Astrocyte (in vitro differentiated cells and primary cell): ENCODE measurements around the gene RIMBP2. TPM values are rescaled to one million over a fixed set of nuclear protein-coding genes. Genes with fewer than 3 reads are reported as not detected.

Experiments
- DNase-seq: peaks from one replicate; pipeline ENCODE4 v3.0.0-alpha.2; 2010; ENCODE audit warnings: low read depth
- FAIRE-seq: peaks from 2 replicates; lab custom pipeline; 2011; peaks lifted over from hg19 to GRCh38; lab: Jason Lieb, UNC
- H2AFZ ChIP-seq: 2 replicates; pipeline ENCODE4 v1.6.0; 2012; ENCODE audit warnings: low read depth, low read length, inconsistent platforms
- H3K27ac ChIP-seq: 2 replicates; pipeline ENCODE4 v1.5.1; 2011; ENCODE audit warnings: low read depth, low read length, inconsistent platforms
- H3K27me3 ChIP-seq: 2 replicates; pipeline ENCODE4 v1.6.0; 2011; ENCODE audit warnings: low read length, inconsistent platforms; ENCODE audit not compliant: insufficient read depth
- H3K36me3 ChIP-seq: 2 replicates; pipeline ENCODE4 v1.5.1; 2011; ENCODE audit warnings: low read length, inconsistent platforms; ENCODE audit not compliant: insufficient read depth
- H3K4me1 ChIP-seq: 2 replicates; pipeline ENCODE4 v1.5.1; 2011; ENCODE audit warnings: low read length, inconsistent platforms; ENCODE audit not compliant: insufficient read depth
- H3K4me2 ChIP-seq: 2 replicates; pipeline ENCODE4 v1.6.0; 2012; ENCODE audit warnings: low read length, inconsistent platforms
- H3K4me3 ChIP-seq: 2 replicates; pipeline ENCODE4 v1.5.1; 2011; ENCODE audit warnings: low read depth, mild to moderate bottlenecking, low read length, inconsistent platforms; ENCODE audit not compliant: insufficient read depth
- H3K79me2 ChIP-seq: 2 replicates; pipeline ENCODE4 v1.6.0; 2012; ENCODE audit warnings: mild to moderate bottlenecking, low read length, inconsistent platforms; ENCODE audit not compliant: insufficient read depth
- H3K9ac ChIP-seq: 2 replicates; pipeline ENCODE4 v1.6.0; 2012; ENCODE audit warnings: mild to moderate bottlenecking, low read length, inconsistent platforms
- H3K9me3 ChIP-seq: 2 replicates; pipeline ENCODE4 v1.5.1; 2012; ENCODE audit warnings: low read depth, mild to moderate bottlenecking, low read length, inconsistent platforms; ENCODE audit not compliant: insufficient read depth
- H4K20me1 ChIP-seq: 2 replicates; pipeline ENCODE4 v1.6.0; 2012; ENCODE audit warnings: low read length, inconsistent platforms; ENCODE audit not compliant: insufficient read depth
- H3K27ac Mint-ChIP-seq: one replicate; pipeline ENCODE4 v1.8.0; 2021; ENCODE audit warnings: mild to moderate bottlenecking, mixed read lengths; ENCODE audit not compliant: unreplicated experiment
- H3K27me3 Mint-ChIP-seq: one replicate; pipeline ENCODE4 v1.8.0; 2021; ENCODE audit warnings: low read depth, mixed read lengths; ENCODE audit not compliant: unreplicated experiment
- H3K36me3 Mint-ChIP-seq: one replicate; pipeline ENCODE4 v1.8.0; 2021; ENCODE audit warnings: low read depth, mixed read lengths; ENCODE audit not compliant: unreplicated experiment
- H3K4me1 Mint-ChIP-seq: one replicate; pipeline ENCODE4 v1.8.0; 2021; ENCODE audit warnings: low read depth, mixed read lengths; ENCODE audit not compliant: unreplicated experiment
- H3K4me3 Mint-ChIP-seq: one replicate; pipeline ENCODE4 v1.8.0; 2021; ENCODE audit warnings: mild to moderate bottlenecking, moderate library complexity, mixed read lengths; ENCODE audit not compliant: unreplicated experiment
- H3K9me3 Mint-ChIP-seq: one replicate; pipeline ENCODE4 v1.8.0; 2021; ENCODE audit warnings: mild to moderate bottlenecking, mixed read lengths; ENCODE audit not compliant: unreplicated experiment
- CTCF ChIP-seq: IDR thresholded peaks from 2 replicates; pipeline ENCODE4 v1.5.1; 2011; ENCODE audit warnings: low read depth, mild to moderate bottlenecking, inconsistent platforms, low read length, moderate library complexity; ENCODE audit not compliant: insufficient read depth
- EZH2 ChIP-seq: IDR thresholded peaks from 2 replicates; pipeline ENCODE4 v1.6.1; 2012; ENCODE audit warnings: mild to moderate bottlenecking, low read length, inconsistent platforms; ENCODE audit not compliant: insufficient read depth
- total RNA-seq: library from RNA; stranded (reverse); gene quantifications from 2 replicates; pipeline ENCODE4 v1.2.1, GENCODE V29; 2021

The RIMBP2 gene
- total RNA-seq, 1 donor from 2014 or later = 2.2 TPM

- Mint-ChIP-seq H3K4me1 (no peaks in the 10 kb centered on the region), H3K27ac (no peak overlapping the region), H3K36me3 (no peaks in the 10 kb centered on the region), H3K4me3 (peak overlapping the region; percentile 76), H3K27me3 (peaks cover 20% of the 10 kb centered on the region), H3K9me3 (peaks cover 10% of the 10 kb centered on the region)
- Histone ChIP-seq H3K27ac (no peak overlapping the region), H3K36me3 (no peaks in the 10 kb centered on the region), H3K4me2 (no peak overlapping the region), H4K20me1 (no peaks in the 10 kb centered on the region), H2AFZ (no peak overlapping the region), H3K9me3 (no peaks in the 10 kb centered on the region), H3K27me3 (peaks cover 2% of the 10 kb centered on the region), H3K79me2 (no peaks in the 10 kb centered on the region), H3K9ac (no peak overlapping the region), H3K4me1 (no peaks in the 10 kb centered on the region), H3K4me3 (no peak overlapping the region)
- DNase-seq (no peak), FAIRE-seq (no peak)
- TF ChIP-seq CTCF (no peak), EZH2 (no peak)
These were observed 1.4 kb downstream of the RIMBP2 start for GRCh38 chr12:130714591-130715149.

GRCh38 chr12:130714091-130714590 lies 2.0 kb downstream of the RIMBP2 start:
- Histone ChIP-seq H3K9me3 (no peaks in the 10 kb centered on the region), H4K20me1 (no peaks in the 10 kb centered on the region), H3K9ac (no peak overlapping the region), H3K27me3 (peaks cover 2% of the 10 kb centered on the region), H3K4me3 (no peak overlapping the region), H2AFZ (no peak overlapping the region), H3K4me2 (no peak overlapping the region), H3K27ac (no peak overlapping the region), H3K79me2 (no peaks in the 10 kb centered on the region), H3K4me1 (no peaks in the 10 kb centered on the region), H3K36me3 (no peaks in the 10 kb centered on the region)
- Mint-ChIP-seq H3K4me3 (peak overlapping the region; percentile 60), H3K36me3 (no peaks in the 10 kb centered on the region), H3K27ac (no peak overlapping the region), H3K9me3 (peaks cover 10% of the 10 kb centered on the region), H3K4me1 (no peaks in the 10 kb centered on the region), H3K27me3 (peaks cover 20% of the 10 kb centered on the region)
- TF ChIP-seq EZH2 (no peak), CTCF (no peak)
- DNase-seq (no peak), FAIRE-seq (no peak)

- Histone ChIP-seq H3K27me3 (peaks cover 2% of the 10 kb centered on the region), H3K4me1 (no peaks in the 10 kb centered on the region), H3K79me2 (no peaks in the 10 kb centered on the region), H3K27ac (no peak overlapping the region), H3K36me3 (no peaks in the 10 kb centered on the region), H3K4me2 (no peak overlapping the region), H4K20me1 (no peaks in the 10 kb centered on the region), H3K9ac (no peak overlapping the region), H3K9me3 (no peaks in the 10 kb centered on the region), H3K4me3 (no peak overlapping the region), H2AFZ (no peak overlapping the region)
- Mint-ChIP-seq H3K36me3 (no peaks in the 10 kb centered on the region), H3K4me3 (no peak overlapping the region), H3K4me1 (no peaks in the 10 kb centered on the region), H3K27ac (no peak overlapping the region), H3K27me3 (peaks cover 20% of the 10 kb centered on the region), H3K9me3 (peaks cover 12% of the 10 kb centered on the region)
- no peak for DNase-seq
- FAIRE-seq = no peak
- TF ChIP-seq CTCF (no peak), EZH2 (no peak)
These were observed 2.5 kb downstream of the RIMBP2 start for GRCh38 chr12:130713581-130713991.
